GM21737 (cell line): ENCODE results near the gene CUX1.
"Not testable (repeated sequence)": the region's sequence is repeated elsewhere in the genome, so short reads cannot be mapped to it uniquely, and the experiment has no call there.

Experiments used
- ATAC-seq: cut with Tn5 transposase; IDR thresholded peaks from one replicate; pipeline ENCODE4 v1.9.1; 2021; ENCODE audit warnings: mild to moderate bottlenecking, moderate library complexity; ENCODE audit not compliant: unreplicated experiment

The CUX1 gene

DNA sequence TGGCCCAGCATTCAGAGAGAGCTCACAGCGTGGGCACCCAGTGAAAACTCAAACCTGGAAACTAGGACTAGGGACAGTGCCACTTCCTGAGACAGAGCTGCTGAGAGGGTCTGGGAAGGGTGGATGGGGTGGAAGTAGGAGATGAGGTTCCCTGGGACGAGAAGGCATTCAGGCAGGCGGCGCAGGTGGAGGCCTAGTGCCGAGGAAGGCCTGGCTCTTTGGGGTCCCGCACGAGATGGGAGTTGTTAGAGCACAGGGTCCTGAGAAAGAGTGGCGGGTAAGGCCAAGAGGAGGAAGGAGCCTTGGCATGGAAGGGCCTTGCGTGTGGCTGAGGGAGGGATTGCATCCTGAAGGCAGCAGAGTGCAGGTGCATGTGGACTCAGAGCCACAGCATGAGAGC is 339.4 kb downstream of the CUX1 start:
- no peak for ATAC-seq

DNA sequence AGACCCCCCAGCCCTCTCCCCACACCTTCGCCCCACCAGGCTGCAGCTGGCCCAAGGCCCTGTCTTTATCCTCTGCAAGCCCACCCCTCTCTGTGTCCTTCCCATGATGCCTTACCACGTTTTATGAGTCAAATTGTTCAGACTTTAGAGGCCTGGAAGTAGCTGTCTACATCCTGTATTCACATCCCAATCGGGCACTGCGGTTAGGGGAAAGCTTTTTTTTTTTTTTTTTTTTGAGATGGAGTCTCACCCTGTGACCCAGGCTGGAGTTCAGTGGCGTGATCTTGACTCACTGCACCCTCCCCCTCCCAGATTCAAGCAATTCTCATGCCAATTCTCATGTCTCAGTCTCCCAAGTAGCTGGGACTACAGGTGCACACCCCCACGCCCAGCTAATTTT is 347.7 kb downstream of the CUX1 start:
- ATAC-seq: no peak

DNA sequence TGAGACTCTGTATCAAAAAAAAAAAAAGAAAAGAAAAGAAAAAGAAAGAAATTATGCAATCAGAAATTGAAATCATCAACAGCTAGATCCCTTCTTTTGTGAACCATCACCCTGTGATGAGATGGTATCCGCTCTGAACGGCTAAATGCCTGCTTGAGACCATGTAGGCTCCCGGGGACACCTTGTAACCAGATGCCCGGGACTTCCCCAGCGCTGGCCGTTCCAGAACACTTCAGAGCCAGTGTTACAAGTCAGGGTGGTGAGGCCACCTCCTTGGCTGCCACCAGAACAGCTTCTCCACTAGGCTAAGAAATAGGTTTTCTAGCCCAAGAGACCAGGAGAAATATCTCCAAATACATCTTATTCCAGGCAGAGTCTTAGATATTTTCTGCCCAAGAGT is 349.8 kb downstream of the CUX1 start:
- no peak for ATAC-seq

- ATAC-seq: no peak
These were observed 352.4 kb downstream of the CUX1 start for GRCh38 chr7:102169651-102170392.

DNA sequence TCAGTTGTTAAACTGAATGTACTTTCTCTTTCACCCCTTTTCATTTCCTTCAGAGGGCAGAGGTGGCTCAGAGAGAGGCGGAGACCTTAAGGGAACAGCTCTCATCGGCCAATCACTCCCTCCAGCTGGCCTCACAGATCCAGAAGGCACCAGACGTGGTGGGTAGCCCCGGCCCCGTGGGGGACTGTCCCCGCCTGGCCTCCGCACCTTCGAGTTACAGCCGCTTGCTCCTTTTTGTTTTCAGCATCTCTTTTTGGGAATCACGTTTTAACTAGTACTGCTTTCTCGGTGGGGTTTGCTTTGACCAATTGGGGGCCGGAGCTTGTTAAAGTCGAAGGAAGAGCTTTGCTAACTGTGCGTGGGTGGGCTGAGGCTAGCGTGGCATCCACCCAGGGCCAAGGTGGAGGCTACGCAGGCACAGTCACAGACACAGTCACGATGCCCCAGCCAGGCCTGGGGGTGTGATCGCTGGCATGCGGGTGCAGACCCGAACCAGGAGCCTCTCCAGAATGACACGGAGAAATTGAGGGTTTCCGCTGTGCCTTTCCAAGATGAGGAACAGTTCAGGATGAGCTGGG is 353.1 kb downstream of the CUX1 start:
- no peak for ATAC-seq

DNA sequence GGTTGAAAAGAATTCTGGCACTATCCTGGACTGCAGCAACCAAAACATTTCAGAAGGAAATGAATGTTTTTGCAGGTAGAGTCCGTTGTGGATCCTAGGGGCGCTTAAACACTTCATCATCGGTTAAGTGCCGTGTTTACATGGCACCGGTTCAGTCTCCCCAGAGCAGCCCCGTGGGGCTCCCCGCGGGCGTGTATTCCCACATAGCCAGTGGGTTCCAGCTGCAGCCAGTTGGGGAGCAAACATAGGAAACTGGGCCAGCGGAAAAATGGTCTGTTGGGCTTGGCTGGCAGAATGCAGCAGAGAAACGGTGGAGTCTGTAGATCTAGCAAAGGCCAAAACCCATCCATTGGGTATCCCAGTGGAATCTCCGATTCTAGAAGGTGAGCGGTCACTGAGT is 356.2 kb downstream of the CUX1 start:
- ATAC-seq: no peak

GRCh38 chr7:102175423-102176170 is 358.2 kb downstream of the CUX1 start:
- no peak for ATAC-seq

DNA sequence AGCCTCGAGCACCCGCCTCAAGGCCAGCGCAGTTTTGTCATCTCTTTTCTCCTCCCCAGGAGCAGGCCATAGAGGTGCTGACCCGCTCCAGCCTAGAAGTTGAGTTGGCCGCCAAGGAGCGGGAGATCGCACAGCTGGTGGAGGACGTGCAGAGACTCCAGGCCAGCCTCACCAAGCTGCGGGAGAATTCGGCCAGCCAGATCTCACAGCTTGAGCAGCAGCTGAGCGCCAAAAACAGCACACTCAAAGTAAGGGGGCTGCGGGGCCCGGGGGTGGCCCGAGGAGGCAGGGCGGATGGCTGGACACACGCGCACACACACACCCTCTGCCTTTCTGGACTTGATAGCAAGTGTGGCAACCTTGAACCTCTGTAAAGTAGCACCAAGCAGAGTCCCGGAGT is 361.0 kb downstream of the CUX1 start:
- ATAC-seq: no peak

GRCh38 chr7:102180727-102181126 is 363.3 kb downstream of the CUX1 start:
- no peak for ATAC-seq

GRCh38 chr7:102181517-102181916 is 364.1 kb downstream of the CUX1 start:
- no peak for ATAC-seq

DNA sequence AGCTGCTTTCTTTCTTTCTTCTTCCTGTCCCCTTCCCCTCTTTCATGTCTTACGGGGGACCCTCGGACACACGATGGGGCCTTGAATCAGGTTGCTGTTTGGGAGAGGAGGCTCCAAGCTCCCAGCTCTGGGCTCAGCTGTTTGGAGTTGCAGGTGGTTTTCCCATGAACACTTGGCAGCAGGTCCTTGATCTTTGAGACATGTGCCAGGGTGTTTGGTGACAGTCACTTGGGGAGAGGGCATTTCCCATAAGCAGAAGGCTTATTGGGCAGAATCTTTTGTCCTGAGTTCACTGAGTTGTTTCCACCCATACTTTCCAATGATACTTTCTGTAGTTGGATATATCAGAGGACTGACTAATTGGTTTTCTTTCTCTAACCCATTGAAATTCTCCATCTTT is 364.6 kb downstream of the CUX1 start:
- no peak for ATAC-seq

DNA sequence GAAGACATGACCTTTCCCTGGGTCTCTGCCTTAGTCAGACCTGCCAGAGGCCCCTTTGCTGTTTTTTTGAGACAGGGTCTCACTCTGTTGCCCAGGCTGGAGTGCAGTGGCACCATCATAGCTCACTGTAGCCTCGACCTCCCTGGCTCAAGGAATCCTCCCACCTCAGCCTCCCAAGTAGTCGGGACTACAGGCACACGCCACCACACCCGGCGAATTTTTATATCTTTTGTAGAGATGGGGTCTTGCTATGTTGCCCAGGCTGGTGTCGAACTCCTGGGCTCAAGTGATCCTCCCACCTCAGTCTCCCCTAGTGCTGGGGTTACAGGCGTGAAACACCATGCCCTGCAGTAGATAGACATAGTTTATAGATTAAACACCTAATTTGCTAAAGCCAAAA is 366.4 kb downstream of the CUX1 start:
- ATAC-seq: not testable (repeated sequence)

- ATAC-seq: no peak
These were observed 366.9 kb downstream of the CUX1 start for GRCh38 chr7:102184303-102184702.

- no peak for ATAC-seq
These were observed 368.4 kb downstream of the CUX1 start for GRCh38 chr7:102185796-102186195.

DNA sequence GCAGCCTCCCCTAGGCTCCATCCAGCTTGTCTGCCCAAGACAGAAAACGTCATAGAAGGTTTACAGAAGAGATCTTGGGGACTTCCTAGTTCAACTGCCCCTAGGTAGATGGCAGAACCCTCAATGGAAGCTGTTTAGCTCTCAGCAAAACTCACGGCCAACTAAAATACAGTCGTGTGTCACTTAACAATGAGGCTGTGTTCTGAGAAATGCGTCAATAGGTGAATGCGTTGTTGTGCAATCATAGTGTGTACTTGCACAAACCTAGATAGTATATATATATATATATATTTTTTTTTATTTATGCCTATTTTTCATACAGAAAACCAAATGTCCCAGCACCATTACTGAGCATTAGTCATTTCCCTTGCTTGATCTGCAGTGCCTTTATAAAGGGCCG is 368.9 kb downstream of the CUX1 start:
- no peak for ATAC-seq

DNA sequence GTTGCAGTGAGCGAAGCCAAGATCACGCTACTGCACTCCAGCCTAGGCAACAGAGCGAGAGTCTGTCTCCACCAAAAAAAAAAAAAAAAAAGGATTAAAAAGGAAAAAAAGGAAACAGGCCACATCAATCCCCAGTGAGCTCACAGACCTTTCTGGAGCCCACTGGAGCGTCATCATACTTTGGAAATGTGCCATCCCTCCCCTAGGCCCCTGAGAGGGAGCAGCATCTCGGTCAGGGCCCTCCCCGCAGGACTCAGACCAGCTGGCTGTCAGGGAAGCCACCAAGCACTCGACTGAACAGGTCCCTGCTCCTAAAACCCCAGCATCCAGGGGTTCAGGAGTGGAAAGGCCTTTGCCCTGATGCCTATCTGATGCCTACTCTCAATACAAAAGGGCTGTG is 371.3 kb downstream of the CUX1 start:
- ATAC-seq: no peak

- ATAC-seq: no peak
These were observed 372.3 kb downstream of the CUX1 start for GRCh38 chr7:102189756-102190155.

GRCh38 chr7:102190776-102191350 is 373.4 kb downstream of the CUX1 start:
- no peak for ATAC-seq

DNA sequence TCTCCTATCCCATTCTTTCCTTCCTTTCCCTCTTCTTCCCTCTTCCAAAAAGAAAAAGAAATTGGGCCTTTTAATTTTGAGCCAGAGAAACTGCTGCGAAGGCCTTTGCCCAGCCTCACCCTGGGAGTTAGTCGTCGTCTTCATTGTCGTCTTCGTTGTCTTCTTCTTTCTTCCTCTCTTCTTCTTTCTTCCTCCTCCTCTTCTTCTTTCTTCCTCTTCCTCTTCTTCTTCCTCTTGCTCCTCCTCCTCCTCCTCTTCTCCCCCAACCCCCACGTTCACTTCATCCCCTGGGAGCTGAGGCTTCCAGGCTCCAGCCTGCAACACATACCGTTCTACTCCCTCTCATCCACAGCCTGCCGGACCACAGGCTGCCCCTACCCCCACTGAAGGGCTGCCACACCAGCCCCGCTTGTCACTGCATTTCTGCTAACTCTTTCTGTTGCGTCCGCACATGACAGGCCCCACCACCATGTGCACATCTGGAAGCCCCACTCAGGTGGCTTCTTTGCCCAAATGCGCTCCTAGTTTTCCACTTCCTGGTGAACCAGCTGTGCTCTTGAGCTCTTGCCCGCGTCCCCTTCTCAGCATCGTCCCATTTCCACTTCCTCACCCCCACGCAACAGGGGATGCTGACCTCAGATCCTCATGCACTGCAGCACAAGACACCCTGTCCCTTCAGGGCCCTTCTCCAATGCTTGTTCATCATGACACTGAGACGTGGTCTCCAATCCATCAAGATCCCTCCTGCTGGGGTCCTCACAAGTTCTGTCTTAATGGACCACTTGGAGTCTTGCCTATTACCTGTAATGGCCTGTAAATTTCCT is 374.3 kb downstream of the CUX1 start:
- no peak for ATAC-seq

DNA sequence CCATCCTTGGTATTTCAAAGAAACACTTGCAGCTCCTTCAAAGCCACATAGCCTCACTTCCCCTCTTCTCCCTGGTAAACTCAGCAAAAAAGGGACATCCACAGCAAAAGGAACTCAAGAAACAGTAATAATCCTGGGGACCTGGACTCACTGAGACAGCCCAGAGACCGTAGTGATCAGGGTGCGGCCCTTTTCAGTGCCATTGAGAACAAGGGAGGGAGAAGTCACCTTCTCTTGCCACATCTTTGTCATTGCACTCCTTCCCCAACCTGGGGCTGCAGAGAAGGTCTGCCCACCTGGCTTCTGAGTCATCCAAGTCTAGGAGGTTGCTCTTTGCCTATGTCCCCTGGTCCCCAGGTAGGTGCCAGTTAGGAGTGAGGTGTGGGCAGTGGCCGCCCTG is 375.4 kb downstream of the CUX1 start:
- no peak for ATAC-seq

- ATAC-seq: no peak
These were observed 376.4 kb downstream of the CUX1 start for GRCh38 chr7:102193806-102194205.
